SKM-1 (cell line): Measurements from ENCODE around the gene KCNK10.

Source experiments
- DNase-seq: peaks from one replicate; lab custom pipeline; 2025; ENCODE audit not compliant: unreplicated experiment; lab: John Stamatoyannopoulos, UW

KCNK10 gene

GRCh38 chr14:88229428-88229827 lies 93.6 kb downstream of the KCNK10 start:
- no peak for DNase-seq

- no peak for DNase-seq
These were observed 94.4 kb downstream of the KCNK10 start for GRCh38 chr14:88228522-88229236.

DNA sequence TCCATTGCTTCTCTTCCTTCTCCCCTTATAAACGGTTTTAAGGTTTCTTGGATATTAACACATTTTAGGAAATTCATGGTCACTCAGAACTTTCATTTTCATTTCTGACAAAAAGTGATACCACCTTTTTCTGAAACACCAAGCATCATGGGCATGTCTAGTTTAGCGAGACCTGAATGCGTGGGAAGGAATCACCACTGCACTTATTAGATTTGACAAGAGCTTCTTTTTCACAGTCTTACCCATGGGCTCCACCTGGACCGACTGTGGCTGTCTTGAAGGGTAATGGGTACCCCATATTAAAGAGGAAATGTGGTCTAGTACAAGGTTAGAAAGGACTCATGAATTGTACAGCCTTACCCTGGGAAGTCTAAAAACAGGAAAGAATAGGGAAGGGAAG lies 95.4 kb downstream of the KCNK10 start:
- DNase-seq = no peak

GRCh38 chr14:88225721-88226120 lies 97.3 kb downstream of the KCNK10 start:
- no peak for DNase-seq

DNA sequence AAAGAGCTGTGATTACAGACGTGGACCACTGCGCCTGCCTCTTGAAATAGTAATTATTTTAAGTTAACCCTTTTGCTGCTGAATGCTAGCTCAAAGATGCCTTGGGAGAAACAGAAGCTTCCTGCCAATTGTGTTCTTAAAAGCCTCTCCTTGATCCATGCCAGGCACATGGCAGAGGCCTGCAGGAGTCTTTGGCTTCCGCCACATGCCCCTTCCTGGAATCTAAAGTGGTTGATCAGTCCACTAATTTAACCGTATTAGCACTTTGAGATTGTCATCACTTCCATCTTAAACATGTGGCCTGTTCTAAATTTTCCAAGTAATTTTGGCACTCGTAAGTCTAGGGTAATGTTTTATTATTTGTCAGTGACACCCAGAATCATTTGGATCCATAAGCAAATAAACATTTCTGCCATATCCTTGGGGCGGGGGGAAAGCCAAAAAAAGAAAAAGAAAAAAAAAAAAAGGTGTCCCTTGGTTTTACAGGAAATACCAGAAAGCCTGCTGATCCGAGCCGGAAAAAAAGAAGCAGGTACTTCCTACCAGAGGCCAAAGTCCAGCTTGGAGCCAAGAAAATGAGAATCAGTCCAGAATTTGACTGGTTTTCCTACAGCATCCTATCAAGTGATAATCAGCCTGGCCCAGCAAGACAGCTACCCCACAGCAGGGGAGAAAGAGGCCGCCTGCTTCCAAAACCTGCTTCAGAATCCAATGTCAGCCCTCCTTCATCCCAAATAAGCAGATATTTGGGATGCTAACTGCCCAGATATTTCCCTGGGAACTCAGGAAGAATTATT lies 104.8 kb downstream of the KCNK10 start:
- DNase-seq = no peak

- no peak for DNase-seq
These were observed 110.4 kb downstream of the KCNK10 start for GRCh38 chr14:88212691-88213090.

DNA sequence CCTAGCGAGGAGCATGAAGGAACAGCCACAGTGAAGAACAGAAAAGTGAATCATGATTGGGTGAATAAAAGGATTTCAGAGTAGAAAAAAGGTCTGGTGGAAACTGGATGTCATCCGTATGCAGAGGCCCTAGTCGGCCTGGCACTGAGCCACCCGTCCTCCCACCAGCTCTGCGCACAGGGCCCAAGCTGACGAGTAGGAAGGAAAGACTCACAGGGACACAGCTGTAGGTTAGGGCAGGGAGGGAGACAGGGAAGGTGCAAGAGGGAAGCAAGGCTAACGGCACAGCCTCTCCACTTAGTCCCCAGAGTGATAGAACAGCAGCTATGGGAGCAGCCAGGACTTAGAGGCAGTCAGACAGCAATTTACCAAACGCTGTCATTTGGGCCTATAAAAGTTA lies 112.6 kb downstream of the KCNK10 start:
- no peak for DNase-seq

GRCh38 chr14:88209273-88209672 lies 113.8 kb downstream of the KCNK10 start:
- no peak for DNase-seq

- no peak for DNase-seq
These were observed 114.2 kb downstream of the KCNK10 start for GRCh38 chr14:88208858-88209257.

GRCh38 chr14:88204221-88204620 lies 118.8 kb downstream of the KCNK10 start:
- no peak for DNase-seq

DNA sequence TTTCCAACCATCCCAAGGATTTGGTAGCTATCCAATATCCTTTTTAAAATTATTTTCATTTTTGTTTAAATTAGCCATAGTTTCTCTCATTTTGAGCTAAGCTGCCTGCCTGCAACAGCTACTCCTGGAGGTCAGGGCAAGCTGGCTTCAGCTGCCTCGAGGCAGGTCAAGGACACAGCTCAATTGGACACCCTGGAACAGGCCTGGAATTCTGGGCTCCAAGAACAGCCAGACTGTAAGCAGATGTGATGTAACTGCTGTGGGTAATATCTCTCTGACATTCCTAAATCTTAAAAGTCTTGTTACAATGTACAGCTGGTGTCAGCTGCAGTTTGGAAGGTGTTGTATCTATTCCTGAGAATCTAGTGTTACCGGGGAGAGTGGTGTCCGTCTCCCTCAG lies 119.8 kb downstream of the KCNK10 start:
- no peak for DNase-seq

GRCh38 chr14:88202286-88202685 lies 120.8 kb downstream of the KCNK10 start:
- no peak for DNase-seq

DNA sequence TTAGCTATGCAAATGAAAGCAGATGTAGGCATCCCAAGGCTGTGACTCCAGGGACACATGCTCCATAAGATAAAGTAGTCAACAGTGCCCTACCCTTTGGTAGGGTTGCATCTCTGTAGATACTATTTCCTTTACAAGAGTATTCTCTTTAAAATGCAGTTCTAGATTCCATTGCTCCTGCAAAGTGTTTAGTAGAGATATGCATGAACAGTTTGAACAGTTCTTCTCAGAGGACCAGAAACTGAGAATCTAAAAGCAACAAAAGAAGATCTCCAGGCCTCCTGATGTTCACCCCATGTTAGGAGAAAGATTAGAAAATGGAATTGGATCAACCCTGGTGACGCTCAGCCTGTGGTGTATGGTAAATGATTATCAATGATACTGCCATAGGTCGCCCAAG lies 121.2 kb downstream of the KCNK10 start:
- DNase-seq = no peak

GRCh38 chr14:88199882-88200281 lies 123.2 kb downstream of the KCNK10 start:
- no peak for DNase-seq

DNA sequence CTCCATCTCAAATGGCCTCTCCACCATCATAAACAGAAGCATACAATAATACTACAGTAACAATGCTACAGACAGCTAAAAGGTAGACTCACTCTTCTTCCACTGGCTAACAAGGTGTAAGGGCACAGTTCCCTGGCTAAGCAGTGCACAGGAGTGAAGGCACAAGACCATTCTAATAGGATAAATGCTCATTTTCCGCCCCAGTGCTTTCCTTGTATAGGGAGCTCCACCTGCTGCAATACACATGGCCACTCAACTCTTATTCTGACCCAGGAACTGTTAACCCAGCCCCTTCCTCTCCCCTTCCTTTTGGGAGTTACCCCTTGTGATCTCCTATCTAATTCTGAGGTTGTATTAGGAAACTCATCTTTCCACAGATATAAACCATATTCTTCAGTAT lies 124.6 kb downstream of the KCNK10 start:
- no peak for DNase-seq

GRCh38 chr14:88196925-88197324 lies 126.1 kb downstream of the KCNK10 start:
- no peak for DNase-seq

- DNase-seq = no peak
These were observed 126.8 kb downstream of the KCNK10 start for GRCh38 chr14:88196116-88196890.

DNA sequence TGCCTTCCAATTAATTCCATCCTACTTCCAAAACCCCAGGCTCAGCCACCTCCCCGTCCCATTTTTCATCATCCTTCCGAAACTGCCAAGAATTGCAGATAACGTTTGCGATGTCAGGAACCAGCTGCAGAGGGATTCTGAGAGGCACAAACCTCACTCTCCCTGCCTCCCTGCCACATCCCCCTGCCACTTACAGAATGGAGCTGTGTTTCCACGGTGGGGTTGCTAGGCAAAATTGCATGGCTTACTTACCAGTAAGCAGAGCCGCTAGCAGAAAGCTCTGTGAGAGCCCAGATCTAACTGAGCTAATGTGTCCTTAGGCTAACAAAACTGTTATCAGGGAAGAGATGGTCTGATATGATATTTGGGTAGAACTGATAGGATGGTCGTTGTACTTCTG lies 127.4 kb downstream of the KCNK10 start:
- DNase-seq = no peak

DNA sequence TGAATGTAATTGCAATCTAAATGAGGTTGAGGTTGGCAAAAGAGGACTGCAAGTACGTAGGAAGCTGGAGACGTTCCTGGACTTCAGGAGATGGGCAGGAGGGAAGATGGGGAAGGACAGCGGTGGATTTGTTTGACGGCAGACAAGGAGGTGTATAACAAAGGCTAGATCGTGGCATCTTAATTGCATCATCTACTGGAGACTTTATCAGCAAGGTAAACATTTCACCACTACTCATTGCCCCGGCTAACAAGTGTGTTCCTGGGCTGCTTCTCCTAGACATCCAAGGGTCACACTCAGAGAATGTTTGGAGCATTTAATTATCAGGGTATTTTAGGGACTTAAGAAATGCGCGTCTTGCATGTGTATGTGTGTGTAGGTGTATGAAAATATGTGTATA lies 128.5 kb downstream of the KCNK10 start:
- DNase-seq = no peak

- no peak for DNase-seq
These were observed 131.5 kb downstream of the KCNK10 start for GRCh38 chr14:88191605-88192004.

DNA sequence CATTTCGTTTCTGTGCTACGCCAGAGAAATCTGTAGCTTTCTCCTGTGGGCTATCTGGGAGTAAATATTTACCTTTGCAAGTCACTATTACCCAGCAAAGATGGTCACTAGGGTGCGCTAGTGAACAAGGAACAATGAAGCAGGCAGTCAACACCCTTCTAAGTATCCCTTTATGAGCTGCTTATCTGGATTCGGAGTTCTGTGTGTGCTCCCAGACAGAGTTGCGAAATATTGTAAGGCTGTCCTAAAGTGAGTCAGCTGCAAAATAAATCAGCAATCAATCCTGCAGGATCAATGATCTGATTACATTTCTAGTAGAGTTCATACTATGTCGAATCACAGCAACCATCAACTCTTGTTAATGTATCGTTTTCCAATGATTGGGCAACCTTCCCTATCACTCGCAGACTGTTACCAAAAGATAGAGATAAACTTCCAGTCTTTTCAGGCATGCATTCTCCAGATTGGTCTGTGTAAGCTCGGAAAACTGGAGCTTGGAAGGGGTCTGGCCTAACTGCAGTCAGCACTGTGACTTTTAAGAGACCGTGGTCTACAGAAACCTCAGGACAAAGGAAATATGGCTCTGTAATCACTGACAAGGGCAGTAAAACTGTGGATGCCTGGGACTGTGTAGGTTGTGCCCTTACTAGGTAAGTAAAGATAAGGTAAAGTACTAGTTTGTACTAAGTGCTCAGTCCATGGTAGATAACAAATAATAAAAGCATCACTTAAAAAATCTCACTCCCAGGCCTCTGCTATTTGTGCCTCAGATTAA lies 133.5 kb downstream of the KCNK10 start:
- DNase-seq = no peak
